NCI-H2196 (cell line): ENCODE measurements around the gene MSH6.

Experiments
- DNase-seq: peaks from one replicate; lab custom pipeline; 2025; ENCODE audit not compliant: unreplicated experiment; lab: John Stamatoyannopoulos, UW

Gene MSH6

DNA sequence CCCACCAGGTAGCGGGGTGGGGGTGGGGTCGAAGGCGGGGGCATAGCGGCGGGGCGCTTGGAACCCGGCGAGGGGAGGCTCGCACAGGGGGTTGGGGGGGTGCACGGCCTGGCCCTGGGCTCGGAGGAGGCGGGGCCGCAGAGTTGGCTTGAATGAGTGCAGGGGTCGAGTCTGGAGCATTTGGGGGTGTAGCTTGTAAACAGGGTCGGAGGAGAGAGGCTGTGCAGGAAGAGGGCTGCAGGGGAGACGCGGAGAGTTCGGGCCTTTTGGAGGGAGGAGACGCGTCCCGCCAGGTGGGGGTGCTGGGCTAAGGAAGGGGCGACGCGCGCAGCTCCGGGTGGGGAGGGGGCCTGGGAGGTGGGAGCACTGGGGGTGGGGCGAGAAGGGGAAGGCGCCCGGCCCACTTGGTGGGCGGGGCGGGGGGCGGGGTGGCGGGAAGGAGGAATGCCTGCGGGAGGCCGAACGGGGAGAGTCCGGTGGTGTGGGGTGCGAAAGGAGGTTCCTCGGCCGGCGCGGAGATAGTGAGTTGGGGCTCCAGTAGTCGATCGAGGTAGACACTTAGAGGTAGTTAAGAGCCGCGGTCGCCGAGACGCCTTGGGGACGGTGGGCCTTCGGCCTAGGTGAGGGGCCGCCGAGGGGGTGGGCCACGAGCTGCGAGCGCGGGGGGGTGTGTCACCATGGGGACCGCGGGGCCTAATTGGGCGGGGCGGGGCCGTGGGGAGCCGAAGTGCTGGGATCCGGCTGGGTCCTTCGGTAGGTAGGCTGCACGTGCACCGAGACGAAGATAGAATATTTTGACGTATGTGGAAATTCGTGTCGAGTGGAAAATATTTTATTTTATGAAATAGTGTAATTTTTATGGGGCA is 774 bp downstream of the MSH6 start:
- peak; percentile 62 for DNase-seq

- no peak for DNase-seq
Measured at GRCh38 chr2:47784352-47784851, 1.5 kb downstream of the MSH6 start.

DNA sequence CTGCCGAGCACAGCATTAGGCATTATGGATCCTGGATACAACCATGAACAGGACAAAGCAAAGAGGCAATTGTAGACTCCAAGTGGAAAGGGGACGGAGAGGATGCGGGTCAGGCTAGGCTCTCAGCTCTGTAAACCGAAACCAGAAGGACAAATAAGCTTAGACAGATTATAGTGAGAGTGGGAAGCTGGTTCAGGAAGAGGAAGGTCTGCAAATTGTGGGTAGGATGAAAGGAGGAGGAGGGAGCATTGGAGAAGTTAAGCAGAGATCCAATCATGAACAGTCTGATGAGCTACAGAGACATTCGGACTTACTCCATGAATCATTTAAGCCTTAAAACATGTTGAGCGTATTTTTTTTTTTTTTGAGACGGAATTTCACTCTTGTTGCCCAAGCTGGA is 3.0 kb downstream of the MSH6 start:
- DNase-seq = peak; percentile 19

DNA sequence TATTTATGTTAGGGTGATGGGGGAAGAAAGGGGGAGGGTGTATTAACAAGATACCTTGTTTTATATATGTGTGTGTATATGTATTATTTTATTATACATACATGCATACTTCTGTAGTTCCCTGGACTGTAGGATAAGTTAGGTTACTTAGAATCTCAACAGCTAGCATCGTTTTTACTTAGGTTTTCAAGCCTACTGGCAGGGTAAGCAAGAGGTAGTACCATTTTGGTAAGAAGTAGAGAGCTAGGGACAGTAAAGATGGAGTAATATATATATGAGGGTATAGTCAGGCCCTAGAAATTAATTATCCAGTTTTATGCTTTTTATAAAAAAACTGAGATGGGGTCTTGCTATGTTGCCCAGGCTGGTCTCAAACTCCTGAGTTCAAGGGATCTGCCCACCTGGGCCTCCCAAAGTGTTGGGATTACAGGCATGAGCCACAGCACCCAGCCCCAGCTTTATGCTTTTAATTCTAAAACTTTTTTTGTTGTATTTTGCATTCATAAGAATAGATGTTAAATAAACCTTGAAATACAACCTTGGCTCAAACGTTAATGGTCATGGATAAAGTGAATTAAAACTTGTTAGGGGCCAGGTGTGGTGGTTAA is 13.2 kb downstream of the MSH6 start:
- DNase-seq = no peak

- DNase-seq = no peak
Measured at GRCh38 chr2:47798631-47799030, 15.7 kb downstream of the MSH6 start.

DNA sequence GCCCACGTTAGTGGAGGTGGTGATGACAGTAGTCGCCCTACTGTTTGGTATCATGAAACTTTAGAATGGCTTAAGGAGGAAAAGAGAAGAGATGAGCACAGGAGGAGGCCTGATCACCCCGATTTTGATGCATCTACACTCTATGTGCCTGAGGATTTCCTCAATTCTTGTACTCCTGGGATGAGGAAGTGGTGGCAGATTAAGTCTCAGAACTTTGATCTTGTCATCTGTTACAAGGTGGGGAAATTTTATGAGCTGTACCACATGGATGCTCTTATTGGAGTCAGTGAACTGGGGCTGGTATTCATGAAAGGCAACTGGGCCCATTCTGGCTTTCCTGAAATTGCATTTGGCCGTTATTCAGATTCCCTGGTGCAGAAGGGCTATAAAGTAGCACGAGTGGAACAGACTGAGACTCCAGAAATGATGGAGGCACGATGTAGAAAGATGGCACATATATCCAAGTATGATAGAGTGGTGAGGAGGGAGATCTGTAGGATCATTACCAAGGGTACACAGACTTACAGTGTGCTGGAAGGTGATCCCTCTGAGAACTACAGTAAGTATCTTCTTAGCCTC is 16.2 kb downstream of the MSH6 start:
- DNase-seq = no peak

GRCh38 chr2:47801118-47801517 is 18.2 kb downstream of the MSH6 start:
- no peak for DNase-seq

- no peak for DNase-seq
Measured at GRCh38 chr2:47803363-47803762, 20.4 kb downstream of the MSH6 start.

DNA sequence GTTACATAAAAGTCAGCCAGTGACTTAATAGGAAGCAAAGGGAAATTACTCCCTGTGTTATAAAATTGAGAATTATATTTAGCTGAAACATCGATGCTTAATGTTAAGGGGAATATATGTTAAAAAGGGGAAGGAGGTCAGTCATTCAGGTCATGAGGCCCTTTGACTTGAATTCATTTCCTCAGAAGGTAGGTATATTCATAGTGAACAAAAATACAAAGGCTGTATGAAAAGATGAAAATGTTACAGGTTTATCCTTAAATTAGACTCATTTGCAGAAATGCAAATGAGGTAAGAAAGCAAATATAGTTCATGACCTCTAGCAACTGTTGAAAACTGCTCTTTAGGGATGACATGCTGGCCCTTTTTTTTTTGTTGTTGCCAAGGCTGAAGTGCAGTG is 20.8 kb downstream of the MSH6 start:
- DNase-seq = no peak

DNA sequence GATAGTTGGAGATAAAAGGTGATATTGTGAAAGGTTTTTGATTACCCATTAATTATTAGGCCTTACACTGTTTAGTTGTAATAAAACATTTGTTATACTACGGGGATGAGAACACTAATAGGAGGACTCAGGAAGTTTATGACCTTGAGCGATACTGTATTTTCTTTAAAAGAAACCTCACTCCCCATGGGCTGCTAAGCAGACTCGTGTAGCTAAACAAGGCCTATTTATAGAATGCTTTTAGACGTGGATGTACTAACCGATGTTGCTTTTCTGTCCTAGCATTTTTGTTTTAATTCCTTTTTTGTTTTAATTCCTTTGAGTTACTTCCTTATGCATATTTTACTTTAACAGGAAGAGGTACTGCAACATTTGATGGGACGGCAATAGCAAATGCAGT is 22.9 kb downstream of the MSH6 start:
- no peak for DNase-seq

GRCh38 chr2:47808614-47809013 is 25.7 kb downstream of the MSH6 start:
- no peak for DNase-seq

- DNase-seq = no peak
Measured at GRCh38 chr2:47809903-47810302, 27.0 kb downstream of the MSH6 start.

- no peak for DNase-seq
Measured at GRCh38 chr2:47810850-47811249, 27.9 kb downstream of the MSH6 start.

GRCh38 chr2:47811668-47812067 is 28.7 kb downstream of the MSH6 start:
- no peak for DNase-seq

GRCh38 chr2:47815764-47816163 is 32.8 kb downstream of the MSH6 start:
- no peak for DNase-seq

GRCh38 chr2:47818777-47819176 is 35.8 kb downstream of the MSH6 start:
- peak; percentile 20 for DNase-seq

DNA sequence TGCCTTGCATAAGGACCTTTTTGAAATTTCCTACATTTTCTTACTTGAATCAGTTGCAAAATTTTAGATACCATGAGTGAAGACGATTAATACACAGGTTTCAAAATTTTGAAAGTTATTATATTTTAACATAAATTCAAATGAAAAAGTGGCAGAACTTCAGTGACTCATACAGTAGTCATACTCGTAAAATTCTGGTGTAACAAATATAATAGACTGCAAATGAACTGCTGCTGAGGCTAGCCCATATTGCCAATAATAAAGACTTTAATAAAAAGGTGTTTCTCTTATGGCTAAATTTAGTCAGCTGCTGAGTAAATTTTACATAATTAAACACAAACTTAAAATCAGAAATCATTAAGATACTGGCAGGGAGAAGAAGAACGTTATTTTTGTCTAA is 36.9 kb downstream of the MSH6 start:
- DNase-seq = no peak

- DNase-seq = no peak
Measured at GRCh38 chr2:47822518-47822917, 39.6 kb downstream of the MSH6 start.

- DNase-seq = no peak
Measured at GRCh38 chr2:47833516-47833968, 50.6 kb downstream of the MSH6 start.

DNA sequence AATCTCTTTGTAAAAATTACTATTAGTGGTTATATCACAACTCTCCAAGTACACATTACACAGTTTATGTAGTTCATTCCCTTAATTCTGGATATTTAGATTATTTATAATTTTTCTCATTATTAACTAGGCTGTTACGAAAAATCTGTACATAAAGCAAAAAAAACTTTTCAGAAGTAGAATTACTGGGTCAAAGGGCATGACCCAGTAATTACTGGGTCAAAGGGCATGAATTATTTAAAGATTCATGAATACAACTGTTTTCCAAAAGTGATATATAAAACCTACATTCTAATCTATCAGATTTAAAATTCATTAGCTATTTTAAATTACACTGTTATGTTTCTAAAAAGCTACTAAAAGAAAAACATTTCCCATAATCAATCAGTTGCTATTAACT is 55.3 kb downstream of the MSH6 start:
- DNase-seq = no peak

- DNase-seq = no peak
Measured at GRCh38 chr2:47838686-47839085, 55.7 kb downstream of the MSH6 start.

DNA sequence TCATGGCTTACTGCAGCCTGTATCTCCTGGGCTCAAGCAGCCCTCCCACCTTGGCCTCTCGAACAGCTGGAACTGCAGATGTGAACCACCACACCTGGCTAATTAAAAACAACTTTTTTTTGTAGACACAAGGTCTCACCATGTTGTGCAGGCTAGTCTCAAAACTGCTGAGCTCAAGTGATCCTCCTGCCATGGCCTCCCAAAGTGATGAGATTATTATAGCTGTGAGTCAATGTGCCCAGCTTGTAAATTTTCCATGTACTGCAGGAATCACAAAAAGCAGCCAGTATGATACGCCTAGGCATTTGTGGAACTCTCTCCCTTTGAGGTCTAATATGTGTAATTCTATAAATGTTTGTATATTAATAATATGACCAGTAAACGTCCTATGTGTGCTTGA is 59.9 kb downstream of the MSH6 start:
- no peak for DNase-seq
